PFSK-1 (cell line): ENCODE data around the gene FAIM2.

Source experiments
- FOXP2 ChIP-seq: optimal IDR thresholded peaks from 2 replicates; pipeline ENCODE3; 2011; ENCODE audit warnings: borderline replicate concordance, control low read depth, inconsistent platforms; ENCODE audit not compliant: insufficient read depth; ENCODE audit errors: extremely low read length, extremely low read depth
- POLR2AphosphoS5 ChIP-seq: IDR thresholded peaks from 2 replicates; pipeline ENCODE4 v1.6.1; 2012; ENCODE audit warnings: low read depth, mild to moderate bottlenecking, control low read depth, low read length, moderate library complexity
- SIN3A ChIP-seq: IDR thresholded peaks from 2 replicates; pipeline ENCODE4 v1.6.1; 2012; ENCODE audit warnings: mild to moderate bottlenecking, low read length, moderate library complexity, borderline replicate concordance; ENCODE audit not compliant: insufficient read depth
- TAF1 ChIP-seq: IDR thresholded peaks from 2 replicates; pipeline ENCODE4 v1.6.1; 2012; ENCODE audit warnings: low read length, control low read depth, borderline replicate concordance; ENCODE audit not compliant: insufficient read depth
- TF ChIP-seq, protein P1 (sequence below), 2 experiments: IDR thresholded peaks; 2 replicates each; pipeline versions ENCODE4 v1.6.1 to v1.8.0; 2011 to 2012; ENCODE audit warnings: low read depth in 2 of 2, low read length in 2 of 2, control low read depth in 1 of 2, inconsistent platforms in 1 of 2, mild to moderate bottlenecking in 1 of 2, moderate library complexity in 1 of 2; ENCODE audit not compliant: insufficient read depth in 1 of 2

FAIM2 gene

DNA sequence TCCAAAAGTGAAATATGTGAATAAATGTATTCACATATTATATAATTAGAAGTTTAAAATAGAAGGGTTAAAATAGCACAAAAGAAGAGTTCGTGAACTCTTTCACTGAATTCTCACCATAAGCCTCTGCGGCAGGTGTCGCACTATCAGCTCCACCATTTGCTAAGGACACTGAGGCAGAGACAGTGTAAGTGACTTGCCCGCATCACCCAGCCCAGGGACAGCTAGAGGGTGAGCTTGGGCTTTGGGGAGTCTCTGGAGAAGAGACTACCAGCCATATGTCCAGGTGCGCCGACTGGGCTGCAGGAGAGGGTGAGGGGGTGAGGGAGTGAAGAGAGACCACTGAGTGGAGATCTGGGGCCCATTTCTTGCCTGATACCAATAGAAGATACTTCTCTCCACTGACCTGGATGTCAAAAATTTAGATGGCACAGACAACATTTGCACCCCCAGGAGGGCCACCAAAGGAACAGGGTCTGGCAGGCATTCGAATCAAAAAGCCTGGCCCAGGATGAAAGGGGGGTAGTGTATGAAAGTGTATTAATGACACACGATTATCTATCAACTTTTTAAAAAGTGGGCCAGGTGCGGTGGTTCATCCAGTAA, 28.5 kb downstream of the FAIM2 start:
- TF ChIP-seq FOXP2 (no peak), SIN3A (no peak), TAF1 (no peak), POLR2AphosphoS5 (no peak)
- TF ChIP-seq, protein P1, sequence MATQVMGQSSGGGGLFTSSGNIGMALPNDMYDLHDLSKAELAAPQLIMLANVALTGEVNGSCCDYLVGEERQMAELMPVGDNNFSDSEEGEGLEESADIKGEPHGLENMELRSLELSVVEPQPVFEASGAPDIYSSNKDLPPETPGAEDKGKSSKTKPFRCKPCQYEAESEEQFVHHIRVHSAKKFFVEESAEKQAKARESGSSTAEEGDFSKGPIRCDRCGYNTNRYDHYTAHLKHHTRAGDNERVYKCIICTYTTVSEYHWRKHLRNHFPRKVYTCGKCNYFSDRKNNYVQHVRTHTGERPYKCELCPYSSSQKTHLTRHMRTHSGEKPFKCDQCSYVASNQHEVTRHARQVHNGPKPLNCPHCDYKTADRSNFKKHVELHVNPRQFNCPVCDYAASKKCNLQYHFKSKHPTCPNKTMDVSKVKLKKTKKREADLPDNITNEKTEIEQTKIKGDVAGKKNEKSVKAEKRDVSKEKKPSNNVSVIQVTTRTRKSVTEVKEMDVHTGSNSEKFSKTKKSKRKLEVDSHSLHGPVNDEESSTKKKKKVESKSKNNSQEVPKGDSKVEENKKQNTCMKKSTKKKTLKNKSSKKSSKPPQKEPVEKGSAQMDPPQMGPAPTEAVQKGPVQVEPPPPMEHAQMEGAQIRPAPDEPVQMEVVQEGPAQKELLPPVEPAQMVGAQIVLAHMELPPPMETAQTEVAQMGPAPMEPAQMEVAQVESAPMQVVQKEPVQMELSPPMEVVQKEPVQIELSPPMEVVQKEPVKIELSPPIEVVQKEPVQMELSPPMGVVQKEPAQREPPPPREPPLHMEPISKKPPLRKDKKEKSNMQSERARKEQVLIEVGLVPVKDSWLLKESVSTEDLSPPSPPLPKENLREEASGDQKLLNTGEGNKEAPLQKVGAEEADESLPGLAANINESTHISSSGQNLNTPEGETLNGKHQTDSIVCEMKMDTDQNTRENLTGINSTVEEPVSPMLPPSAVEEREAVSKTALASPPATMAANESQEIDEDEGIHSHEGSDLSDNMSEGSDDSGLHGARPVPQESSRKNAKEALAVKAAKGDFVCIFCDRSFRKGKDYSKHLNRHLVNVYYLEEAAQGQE (IDR thresholded peaks at IDR 0.05; ENCODE audit: insufficient read depth in 1 of 2, low read depth in 2 of 2, low read length in 2 of 2), result no peak

DNA sequence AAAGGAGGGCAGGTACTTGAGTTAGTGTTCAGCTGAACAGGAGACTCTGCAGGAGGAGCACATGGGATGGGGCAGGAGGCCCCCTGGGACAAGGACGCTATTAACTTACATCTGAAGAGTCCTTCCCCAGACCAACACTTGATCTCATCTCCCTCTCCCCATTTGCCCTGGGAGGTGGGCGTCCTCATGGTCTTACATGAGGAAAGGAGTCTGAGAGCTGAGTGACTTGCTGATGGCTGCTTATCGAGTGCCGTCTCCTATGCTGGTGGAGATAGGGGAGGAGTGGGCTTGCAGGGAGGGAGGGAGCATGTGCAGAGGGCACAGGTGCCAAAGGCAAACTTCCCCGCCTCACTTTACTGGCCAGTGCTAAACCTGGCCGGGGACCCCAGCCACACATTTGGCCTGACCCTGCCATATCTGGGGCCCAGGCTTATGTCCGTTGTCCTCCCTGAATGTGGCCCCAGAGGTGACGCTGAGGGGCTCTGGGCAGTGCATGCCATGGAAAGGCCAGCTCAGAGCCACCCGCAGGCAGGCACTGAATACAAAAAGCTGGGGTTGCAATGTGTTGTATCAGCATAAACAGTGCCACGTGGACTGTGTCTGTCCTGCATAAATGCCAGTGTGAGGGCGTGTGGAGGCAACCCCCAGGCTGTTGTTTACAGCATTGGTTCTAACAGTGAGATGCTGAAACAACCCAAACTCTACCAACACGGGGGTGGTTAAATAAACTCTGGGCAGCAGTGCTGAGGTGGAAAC, 29.4 kb downstream of the FAIM2 start:
- no peak for TF ChIP-seq FOXP2
- no peak for TF ChIP-seq TAF1
- TF ChIP-seq POLR2AphosphoS5, result no peak
- no peak for TF ChIP-seq SIN3A
- TF ChIP-seq, protein P1 (IDR thresholded peaks at IDR 0.05; ENCODE audit: insufficient read depth in 1 of 2, low read depth in 2 of 2, low read length in 2 of 2), result no peak

DNA sequence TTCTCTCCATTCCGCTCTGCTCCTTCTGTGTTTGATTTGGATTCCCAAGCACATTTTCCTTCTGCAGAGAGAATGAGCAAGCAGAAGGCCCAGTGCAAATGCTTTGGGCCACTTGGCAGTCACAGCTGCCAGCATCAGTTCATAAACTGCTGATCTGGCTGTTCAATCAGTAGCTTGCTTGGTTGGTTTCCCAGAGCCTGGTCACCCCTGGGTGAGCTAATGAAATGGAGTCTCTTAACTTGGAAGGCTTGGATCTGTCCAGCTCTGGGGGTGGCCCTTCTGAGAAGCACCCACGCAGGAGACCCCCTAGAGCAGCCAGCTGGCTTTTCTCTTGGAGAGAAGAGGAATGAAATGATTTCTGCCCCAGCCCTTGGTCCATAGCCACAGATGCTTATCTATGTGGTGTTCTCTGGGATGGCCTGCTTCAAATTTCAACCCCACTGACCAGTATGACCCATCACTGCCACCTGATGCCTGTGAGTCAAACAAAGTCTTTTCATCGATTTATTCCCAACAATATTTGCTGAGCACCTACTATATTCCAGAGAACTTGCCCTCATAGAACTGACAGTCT, 30.3 kb downstream of the FAIM2 start:
- TF ChIP-seq TAF1 (no peak), POLR2AphosphoS5 (no peak), SIN3A (no peak), FOXP2 (no peak)
- TF ChIP-seq, protein P1 (IDR thresholded peaks at IDR 0.05; ENCODE audit: insufficient read depth in 1 of 2, low read depth in 2 of 2, low read length in 2 of 2), result no peak

DNA sequence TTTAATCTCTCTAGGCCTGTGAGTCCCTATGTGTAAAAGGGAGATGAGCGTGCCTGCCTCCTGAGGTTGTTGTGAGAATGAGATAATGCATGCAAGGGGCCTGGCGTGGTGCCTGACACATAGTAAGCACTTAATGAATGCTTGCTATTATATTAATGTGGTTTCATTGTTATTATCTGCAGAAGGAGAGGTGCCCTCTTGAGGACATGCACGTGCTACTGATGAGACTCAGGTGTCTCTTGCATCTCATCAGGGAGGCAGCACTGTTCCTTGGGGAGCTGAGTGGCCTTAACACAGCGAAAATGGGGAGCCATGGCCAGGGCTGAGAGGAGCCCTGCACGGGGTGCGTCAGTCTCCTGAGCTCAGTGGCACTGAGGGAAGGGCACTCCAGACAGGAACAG, 30.9 kb downstream of the FAIM2 start:
- TF ChIP-seq FOXP2, result no peak
- TF ChIP-seq SIN3A, result no peak
- no peak for TF ChIP-seq POLR2AphosphoS5
- TF ChIP-seq TAF1, result no peak
- TF ChIP-seq, protein P1 (IDR thresholded peaks at IDR 0.05; ENCODE audit: insufficient read depth in 1 of 2, low read depth in 2 of 2, low read length in 2 of 2), result no peak
